ENCODE data around the gene RAB28. TPM values are rescaled to one million over a fixed set of nuclear protein-coding genes. Genes with fewer than 3 reads are reported as not detected.

RAB28 gene
- 10 to 100 TPM; 12.7 to 17.5 TPM for total RNA-seq

DNA sequence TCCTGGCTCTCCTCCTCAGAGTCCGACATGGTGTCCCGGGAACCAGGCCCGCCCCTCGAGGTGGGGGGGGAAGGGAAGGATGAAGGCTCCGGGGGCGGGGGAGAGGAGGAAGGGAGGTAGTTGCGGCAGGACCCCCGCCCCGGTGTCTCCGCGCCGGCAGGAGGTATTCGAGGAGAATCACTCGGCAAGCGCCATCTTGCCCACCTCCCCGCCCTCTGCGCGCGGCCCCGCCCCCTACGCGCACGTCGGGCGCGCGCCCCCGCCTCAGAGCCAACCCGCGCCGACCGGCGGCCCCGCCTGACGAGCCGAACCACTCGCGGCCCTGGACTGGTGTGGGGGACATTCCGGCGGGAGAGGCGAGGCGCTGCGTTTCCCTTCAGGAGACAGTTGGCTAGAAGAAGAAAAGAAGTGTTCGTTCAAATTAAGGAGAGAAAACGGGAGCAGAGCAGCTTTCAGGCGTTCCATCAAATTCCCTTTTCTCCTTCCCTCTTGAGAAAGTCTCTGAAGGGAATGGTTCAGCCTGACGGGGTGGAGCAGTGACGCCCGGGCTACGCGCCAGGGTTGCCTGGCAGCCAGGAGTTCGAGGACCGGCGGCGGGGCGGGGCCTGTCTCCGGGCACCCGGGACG, at the start of gene RAB28:
TSS of gene RAB28 (minus strand) at position 219 of the 627 bp plus-strand sequence.
- intact Hi-C loops (cut with DNase I, micrococcal nuclease) = loop anchor here (1.0 to 5.0 kb wide), 5 partner anchors 61 to 1519 kb away; partner anchors contain the start of genes BOD1L1 (in 2 of the 2) and CPEB2 (in 1 of the 2)
- peak within 1 kb of the TSS; percentile 99 for H3K27ac Mint-ChIP-seq
- H3K4me1 Mint-ChIP-seq = peaks cover 22% of the 10 kb centered on the region
- H3K4me3 Mint-ChIP-seq = peak within 1 kb of the TSS; percentile 93
- ChIA-PET CTCF (interaction anchor here (0.5 to 1.4 kb wide), 2 partner anchors 11 to 1381 kb away, joined by 3 to 5 read pairs; no protein-coding TSS in a partner anchor), POLR2A (interaction anchor here (0.6 kb wide), 1 partner anchor 13 kb away, joined by 3 read pairs; no protein-coding TSS in a partner anchor)
- peak; percentile 95 for DNase-seq
- H3K36me3 Mint-ChIP-seq (ENCODE audit: low read depth) = no peaks in the 10 kb centered on the region
- H3K9me3 Mint-ChIP-seq (ENCODE audit: low read depth) = no peaks in the 10 kb centered on the region
- peaks cover 8% of the 10 kb centered on the region for H3K27me3 Mint-ChIP-seq
- ATAC-seq = peak; percentile 94

DNA sequence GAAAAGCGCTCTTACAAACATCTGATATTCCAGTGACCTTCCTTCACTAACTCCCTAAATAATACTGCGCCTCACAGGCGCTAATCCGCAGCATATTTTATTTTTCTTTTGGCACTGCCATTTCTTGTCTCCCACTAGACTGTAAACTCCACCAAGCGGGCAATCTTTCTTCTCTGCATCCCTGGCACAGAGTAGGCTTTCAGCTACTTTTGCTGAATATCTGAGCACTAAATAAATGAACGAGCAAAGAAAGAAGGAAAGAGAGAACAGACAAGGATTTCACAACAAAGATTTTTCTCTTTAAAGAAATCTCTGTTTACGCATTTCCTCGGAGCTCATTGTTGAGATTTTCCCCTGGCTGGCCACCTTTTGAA, 47.5 kb upstream of the RAB28 start:
- H3K4me1 Mint-ChIP-seq = peaks cover 36% of the 10 kb centered on the region
- peaks cover 4% of the 10 kb centered on the region for H3K36me3 Mint-ChIP-seq (ENCODE audit: low read depth)
- ChIA-PET POLR2A (no interaction called here), CTCF (no interaction called here)
- DNase-seq = no peak
- peaks cover 5% of the 10 kb centered on the region for H3K9me3 Mint-ChIP-seq (ENCODE audit: low read depth)
- H3K4me3 Mint-ChIP-seq = no peak overlapping the region
- no peak for ATAC-seq
- H3K27ac Mint-ChIP-seq = no peak overlapping the region
- H3K27me3 Mint-ChIP-seq = peaks cover 82% of the 10 kb centered on the region
- intact Hi-C loops (cut with DNase I, micrococcal nuclease) = no loop called here

DNA sequence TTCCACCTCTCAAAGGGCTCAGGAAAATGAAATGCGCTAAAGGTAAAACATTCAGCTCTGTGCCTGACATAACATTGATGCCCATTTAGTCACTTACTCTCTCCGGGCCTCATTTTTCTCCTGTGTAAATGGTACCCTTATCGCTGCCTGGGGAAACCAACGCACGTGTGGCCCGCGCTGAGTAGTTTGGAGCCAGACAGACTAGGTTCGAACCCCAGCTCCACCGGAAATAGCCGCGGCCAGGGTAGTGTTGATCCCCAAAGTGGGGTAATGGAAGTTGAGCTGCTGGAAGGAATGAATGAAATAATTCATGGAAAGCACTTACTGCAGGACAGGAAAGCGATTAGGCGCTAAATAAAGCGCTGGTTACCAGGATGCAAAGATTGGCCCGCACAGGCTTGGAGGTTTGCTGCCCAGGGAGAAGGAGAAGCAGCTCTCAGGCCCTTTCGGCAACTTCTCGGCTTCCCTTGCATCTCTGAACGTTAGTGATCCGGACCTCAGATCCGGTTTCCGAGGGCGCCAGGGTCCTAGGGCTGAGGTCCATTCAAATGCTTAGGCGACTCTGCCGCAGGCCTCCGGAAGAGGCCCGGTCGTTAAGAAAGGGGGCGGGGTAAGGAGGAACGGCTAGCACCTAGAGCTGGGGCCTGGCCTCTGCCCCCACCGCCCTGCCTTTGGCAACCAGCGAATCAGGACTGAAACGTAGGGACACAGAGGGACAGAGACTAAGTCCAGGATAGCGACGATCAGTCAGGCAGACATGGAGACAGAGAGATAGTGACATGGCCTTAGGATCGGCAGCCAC, 46.9 kb upstream of the RAB28 start:
- CTCF ChIA-PET = interaction anchor here (0.6 to 1.0 kb wide), 4 partner anchors 9 to 52 kb away, joined by 3 read pairs; no protein-coding TSS in a partner anchor
- POLR2A ChIA-PET = no interaction called here
- Mint-ChIP-seq H3K4me1 (peaks cover 36% of the 10 kb centered on the region), H3K9me3 (ENCODE audit: low read depth) (peaks cover 3% of the 10 kb centered on the region), H3K4me3 (no peak overlapping the region), H3K27me3 (peaks cover 80% of the 10 kb centered on the region), H3K27ac (no peak overlapping the region), H3K36me3 (ENCODE audit: low read depth) (peaks cover 4% of the 10 kb centered on the region)
- intact Hi-C loops (cut with DNase I, micrococcal nuclease) = no loop called here
- ATAC-seq = no peak
- no peak for DNase-seq

DNA sequence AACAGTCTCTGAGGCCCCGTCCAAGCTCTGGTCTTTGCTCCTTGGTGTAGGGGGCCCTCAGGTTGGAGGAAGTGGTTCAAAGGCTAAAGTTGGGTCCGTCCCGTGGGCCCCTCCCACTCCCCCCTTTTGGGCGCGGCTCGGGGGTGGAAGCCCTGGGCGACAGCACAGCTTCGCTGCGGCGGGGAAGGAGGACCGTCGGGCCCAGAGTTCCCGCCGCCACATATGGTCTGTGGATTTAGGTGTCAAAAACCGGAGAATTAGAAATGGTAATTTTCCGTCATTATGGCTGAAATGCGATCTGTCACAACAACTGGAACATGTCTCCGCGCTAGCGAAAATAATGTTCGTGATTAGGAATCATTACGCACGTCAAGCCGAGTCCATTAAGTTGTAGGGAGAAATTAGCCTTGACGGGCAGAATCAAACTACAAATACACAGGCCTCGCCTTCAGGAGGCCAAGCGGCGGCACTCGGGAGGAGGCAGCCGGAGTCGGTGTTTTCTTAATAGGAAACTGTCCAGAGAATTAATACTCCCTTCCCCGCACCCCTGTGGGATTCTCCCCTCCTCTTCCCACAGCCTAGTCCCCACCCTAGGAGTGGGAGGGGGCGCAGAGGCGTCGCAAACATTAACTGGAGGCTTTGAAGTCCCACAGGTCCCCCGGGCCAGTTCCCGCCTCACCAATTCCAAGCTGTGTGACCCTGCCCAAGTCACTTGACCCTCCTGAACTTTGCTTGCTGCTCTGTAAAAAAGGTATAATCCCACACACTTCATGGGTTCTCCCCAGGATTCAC, 45.2 kb upstream of the RAB28 start:
- intact Hi-C loops (cut with DNase I, micrococcal nuclease) = loop anchor here (1.0 to 2.0 kb wide), 2 partner anchors 10 to 15 kb away; partner anchors contain the start of gene NKX3-2 (in 1 of the 2)
- H3K27me3 Mint-ChIP-seq = peaks cover 81% of the 10 kb centered on the region
- peak overlapping the region; percentile 33 for H3K4me3 Mint-ChIP-seq
- H3K4me1 Mint-ChIP-seq = peaks cover 36% of the 10 kb centered on the region
- CTCF ChIA-PET = no interaction called here
- H3K9me3 Mint-ChIP-seq (ENCODE audit: low read depth) = peaks cover 7% of the 10 kb centered on the region
- no peak overlapping the region for H3K27ac Mint-ChIP-seq
- DNase-seq (peak; percentile 7), ATAC-seq (no peak)
- peaks cover 8% of the 10 kb centered on the region for H3K36me3 Mint-ChIP-seq (ENCODE audit: low read depth)
- POLR2A ChIA-PET = no interaction called here

DNA sequence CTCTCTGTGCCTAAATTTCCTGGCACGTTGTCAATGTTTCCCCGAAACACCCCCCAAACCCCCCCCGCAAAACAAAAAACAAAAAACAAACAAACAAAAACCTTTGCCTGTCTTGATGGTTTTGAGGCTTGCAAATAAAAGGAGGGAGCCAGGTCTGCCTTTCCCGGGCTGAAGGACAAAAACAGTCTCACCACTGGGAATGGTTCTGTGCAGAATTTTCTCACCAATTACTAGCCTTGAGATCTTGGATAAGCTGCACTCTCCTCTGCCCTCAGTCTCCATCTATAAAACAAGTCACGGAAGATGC, 44.6 kb upstream of the RAB28 start:
- CTCF ChIA-PET = interaction anchor here (0.9 kb wide), 1 partner anchor 13 kb away, joined by 3 read pairs; no protein-coding TSS in a partner anchor
- peaks cover 9% of the 10 kb centered on the region for H3K9me3 Mint-ChIP-seq (ENCODE audit: low read depth)
- peaks cover 13% of the 10 kb centered on the region for H3K36me3 Mint-ChIP-seq (ENCODE audit: low read depth)
- peaks cover 81% of the 10 kb centered on the region for H3K27me3 Mint-ChIP-seq
- no peak for ATAC-seq
- peaks cover 32% of the 10 kb centered on the region for H3K4me1 Mint-ChIP-seq
- intact Hi-C loops (cut with DNase I, micrococcal nuclease) = loop anchor here (1.0 to 2.0 kb wide), 3 partner anchors 11 to 18 kb away; partner anchors contain the start of gene NKX3-2 (in 1 of the 2)
- POLR2A ChIA-PET = no interaction called here
- DNase-seq = no peak
- no peak overlapping the region for H3K27ac Mint-ChIP-seq
- H3K4me3 Mint-ChIP-seq = peak overlapping the region; percentile 33

DNA sequence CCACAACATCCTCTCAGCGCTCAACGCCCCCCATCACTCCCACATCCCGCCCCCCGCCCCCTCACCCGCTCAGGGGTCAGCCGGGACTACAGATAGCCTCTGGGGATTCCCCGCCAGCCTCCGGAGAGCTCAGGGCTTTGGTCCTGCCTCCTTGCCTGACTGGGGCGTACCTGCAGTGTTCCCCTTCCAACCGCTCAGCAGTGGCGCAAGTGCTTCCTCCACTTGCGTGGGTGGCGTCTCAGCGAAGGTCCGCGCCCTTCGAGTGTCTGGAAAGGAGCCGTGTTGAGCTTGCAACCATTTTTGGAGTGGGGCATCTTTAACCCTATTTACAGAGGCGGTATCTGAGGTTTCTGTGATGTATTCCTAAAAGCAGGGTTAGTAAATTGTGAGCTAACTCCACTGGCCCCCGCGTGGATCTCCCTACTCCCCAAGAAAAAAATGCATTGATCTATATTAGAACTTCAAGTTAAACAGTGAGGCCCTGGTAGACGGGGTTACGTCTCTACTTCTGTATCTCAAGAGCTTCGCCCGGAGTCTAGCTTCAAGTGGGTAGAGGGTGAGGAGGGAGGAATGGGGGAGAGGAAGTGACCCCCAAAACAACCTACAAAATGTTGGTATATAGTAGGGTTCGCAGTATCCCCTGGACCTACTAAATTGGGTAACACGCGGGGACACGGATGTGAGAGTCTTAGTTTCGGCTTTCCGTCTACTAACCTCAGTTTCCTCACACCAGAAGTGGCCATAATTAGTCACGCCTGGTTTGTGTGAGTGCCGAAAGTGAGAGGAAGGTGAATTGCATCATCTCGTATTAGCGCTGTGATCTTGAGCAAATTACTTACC, 44.1 kb upstream of the RAB28 start:
- CTCF ChIA-PET = interaction anchor here (0.9 kb wide), 1 partner anchor 13 kb away, joined by 3 read pairs; no protein-coding TSS in a partner anchor
- ATAC-seq (peak; percentile 74), DNase-seq (peak; percentile 58)
- intact Hi-C loops (cut with DNase I, micrococcal nuclease) = loop anchor here (1.0 to 2.0 kb wide), 2 partner anchors 17 to 18 kb away; partner anchors contain the start of gene NKX3-2 (in 1 of the 2)
- Mint-ChIP-seq H3K4me3 (peak overlapping the region; percentile 33), H3K9me3 (ENCODE audit: low read depth) (peaks cover 9% of the 10 kb centered on the region), H3K36me3 (ENCODE audit: low read depth) (peaks cover 14% of the 10 kb centered on the region), H3K4me1 (peaks cover 34% of the 10 kb centered on the region), H3K27ac (no peak overlapping the region), H3K27me3 (peaks cover 80% of the 10 kb centered on the region)
- POLR2A ChIA-PET = no interaction called here

DNA sequence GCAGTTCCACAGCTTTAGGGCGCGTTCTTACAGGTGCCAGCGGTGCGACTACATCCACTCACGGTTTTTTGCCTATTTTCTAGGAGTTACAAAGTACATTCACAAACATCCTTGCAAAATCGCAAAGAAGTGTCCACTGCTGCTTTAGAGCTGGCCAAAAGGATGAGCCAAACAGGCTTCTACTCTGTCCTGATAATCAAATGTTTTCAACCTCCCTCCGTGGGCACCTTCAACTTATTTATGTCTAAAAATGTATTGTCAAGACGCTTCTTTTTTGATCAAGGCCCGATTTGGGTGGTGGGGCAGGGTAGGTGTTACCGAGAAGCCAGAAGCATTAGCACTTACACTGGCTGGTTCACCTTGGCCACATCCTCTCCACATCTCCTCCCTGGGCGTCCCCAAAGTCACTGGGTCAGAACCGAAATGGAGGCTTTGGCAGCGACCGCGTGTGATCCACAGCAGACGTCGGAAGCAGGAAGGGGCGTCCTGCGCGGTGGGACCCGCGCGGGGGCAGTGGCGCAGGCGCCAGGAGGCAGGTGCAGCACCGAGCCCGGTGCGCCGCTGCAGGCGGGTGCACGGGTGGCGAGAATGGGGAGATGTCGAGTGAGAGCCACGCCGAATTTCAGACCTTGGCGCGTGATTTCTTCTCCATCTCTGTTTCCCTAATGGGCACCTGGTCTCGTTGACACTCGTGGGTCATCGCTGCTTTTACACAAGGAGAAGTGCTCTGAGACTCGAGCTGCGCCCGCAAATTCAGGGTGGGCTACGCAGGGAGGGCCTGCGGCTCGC, 43.2 kb upstream of the RAB28 start:
- H3K9me3 Mint-ChIP-seq (ENCODE audit: low read depth) = peaks cover 9% of the 10 kb centered on the region
- H3K4me3 Mint-ChIP-seq = no peak overlapping the region
- ATAC-seq (no peak), DNase-seq (peak; percentile 16)
- H3K27ac Mint-ChIP-seq = no peak overlapping the region
- ChIA-PET CTCF (no interaction called here), POLR2A (no interaction called here)
- peaks cover 14% of the 10 kb centered on the region for H3K36me3 Mint-ChIP-seq (ENCODE audit: low read depth)
- intact Hi-C loops (cut with DNase I, micrococcal nuclease) = no loop called here
- H3K27me3 Mint-ChIP-seq = peaks cover 81% of the 10 kb centered on the region
- peaks cover 40% of the 10 kb centered on the region for H3K4me1 Mint-ChIP-seq

DNA sequence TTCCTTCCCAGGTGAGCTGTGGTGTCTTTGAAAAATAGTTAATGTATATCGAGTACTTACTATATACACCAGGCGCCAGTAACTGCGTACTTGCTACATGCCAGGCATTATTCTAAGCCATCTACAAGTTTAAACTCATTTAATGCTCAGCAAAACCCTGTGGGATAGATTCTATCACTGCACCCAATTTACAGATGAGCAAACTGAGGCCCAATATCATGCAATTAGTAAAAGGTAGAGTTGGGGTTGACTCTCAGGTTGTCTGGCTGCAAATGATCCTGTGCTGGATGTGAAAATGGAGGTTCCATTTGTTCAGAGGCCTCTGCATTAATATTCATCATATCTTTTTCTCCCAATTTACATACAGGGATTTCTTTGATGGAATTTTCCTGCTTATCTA, 42.5 kb upstream of the RAB28 start:
- peaks cover 40% of the 10 kb centered on the region for H3K4me1 Mint-ChIP-seq
- H3K27me3 Mint-ChIP-seq = peaks cover 86% of the 10 kb centered on the region
- DNase-seq (no peak), ATAC-seq (no peak)
- POLR2A ChIA-PET = no interaction called here
- intact Hi-C loops (cut with DNase I, micrococcal nuclease) = no loop called here
- H3K4me3 Mint-ChIP-seq = no peak overlapping the region
- peaks cover 14% of the 10 kb centered on the region for H3K36me3 Mint-ChIP-seq (ENCODE audit: low read depth)
- H3K27ac Mint-ChIP-seq = no peak overlapping the region
- H3K9me3 Mint-ChIP-seq (ENCODE audit: low read depth) = peaks cover 9% of the 10 kb centered on the region
- CTCF ChIA-PET = no interaction called here

DNA sequence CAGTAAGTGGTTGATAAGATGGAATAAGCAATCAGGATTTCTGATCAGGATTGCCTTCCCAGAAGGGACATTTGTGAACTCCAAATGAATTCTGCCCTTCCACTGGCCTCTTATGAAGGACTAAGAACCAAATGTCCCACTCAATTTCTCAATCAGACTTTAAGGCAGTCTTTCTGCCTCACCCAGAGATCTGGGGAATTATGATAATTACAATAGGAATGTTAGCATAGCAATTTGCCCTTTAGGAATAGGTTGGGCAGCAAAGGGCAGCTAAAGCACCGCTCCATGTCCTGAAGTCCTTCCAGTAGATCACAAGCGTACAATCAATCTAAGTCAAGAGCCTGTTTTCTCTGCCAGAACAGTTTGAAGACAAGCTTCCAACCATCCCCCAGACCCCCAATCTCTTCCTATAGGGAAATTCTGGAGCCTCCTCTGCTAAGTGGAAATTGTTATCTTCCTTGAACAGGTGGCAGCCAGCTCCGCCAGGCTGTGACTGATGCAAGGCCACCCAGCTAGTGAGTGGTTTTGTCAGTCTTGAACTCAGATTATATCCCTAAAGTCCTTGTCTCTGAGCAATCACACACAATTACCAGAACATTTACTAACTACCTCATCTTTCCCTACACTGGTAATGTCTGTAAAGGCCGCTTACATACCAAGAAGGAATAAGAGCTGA, 41.6 kb upstream of the RAB28 start:
- H3K4me1 Mint-ChIP-seq = peaks cover 31% of the 10 kb centered on the region
- CTCF ChIA-PET = interaction anchor here (1.3 kb wide), 1 partner anchor 22 kb away, joined by 4 read pairs; no protein-coding TSS in a partner anchor
- H3K4me3 Mint-ChIP-seq = no peak overlapping the region
- peaks cover 9% of the 10 kb centered on the region for H3K9me3 Mint-ChIP-seq (ENCODE audit: low read depth)
- no peak overlapping the region for H3K27ac Mint-ChIP-seq
- H3K36me3 Mint-ChIP-seq (ENCODE audit: low read depth) = peaks cover 14% of the 10 kb centered on the region
- intact Hi-C loops (cut with DNase I, micrococcal nuclease) = no loop called here
- DNase-seq = no peak
- H3K27me3 Mint-ChIP-seq = peaks cover 83% of the 10 kb centered on the region
- ATAC-seq = no peak
- POLR2A ChIA-PET = no interaction called here

Measured in activated CD4-positive, alpha-beta T cell treated with anti-CD3 and anti-CD28 coated beads for 36 hours (primary cell).